HG02884 (cell line): Measurements from ENCODE around the gene MRTFB.
"Not testable (repeated sequence)": the region's sequence is repeated elsewhere in the genome, so short reads cannot be mapped to it uniquely, and the experiment has no call there.

Experiments
- ATAC-seq: cut with Tn5 transposase; IDR thresholded peaks from one replicate; pipeline ENCODE4 v1.9.1; 2021; ENCODE audit warnings: mild to moderate bottlenecking, moderate library complexity; ENCODE audit not compliant: unreplicated experiment

MRTFB gene

DNA sequence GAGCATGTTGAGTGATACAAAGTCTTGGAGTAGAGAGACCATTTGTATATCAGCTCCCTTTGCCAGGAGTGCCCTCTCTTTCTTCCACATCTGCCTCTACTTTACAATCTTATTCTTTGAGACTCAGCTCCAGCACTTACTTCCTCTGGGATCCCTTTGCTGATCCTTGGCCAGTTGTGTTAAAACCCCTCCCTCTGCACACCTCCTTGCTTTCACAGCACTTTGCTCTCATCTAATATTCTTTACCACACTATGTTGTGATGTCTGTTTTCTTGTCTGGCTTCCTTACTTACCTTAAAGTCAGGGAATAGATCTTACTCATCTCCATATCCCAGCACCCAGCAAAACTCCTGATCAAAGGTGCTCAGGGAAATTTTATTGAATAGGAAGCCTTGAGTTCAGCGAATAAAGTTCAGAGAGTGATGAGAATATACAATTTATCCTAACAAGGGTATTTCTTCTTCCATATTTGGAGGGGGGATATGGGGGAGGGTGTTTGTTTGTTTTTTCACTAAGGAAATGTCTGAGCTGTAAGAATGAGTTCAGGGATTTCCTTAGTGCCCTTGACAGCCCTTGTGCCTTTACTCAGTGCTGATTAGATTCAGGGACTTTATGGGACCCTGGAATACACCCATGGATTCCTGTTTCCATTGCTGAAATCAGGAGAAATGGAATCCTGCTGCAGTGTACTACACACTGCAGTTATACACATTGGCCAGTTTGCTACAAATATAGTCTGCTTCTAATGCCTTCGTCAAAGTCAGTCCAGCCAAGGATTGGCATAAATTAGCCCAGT lies 32.0 kb downstream of the MRTFB start:
- ATAC-seq, result no peak

DNA sequence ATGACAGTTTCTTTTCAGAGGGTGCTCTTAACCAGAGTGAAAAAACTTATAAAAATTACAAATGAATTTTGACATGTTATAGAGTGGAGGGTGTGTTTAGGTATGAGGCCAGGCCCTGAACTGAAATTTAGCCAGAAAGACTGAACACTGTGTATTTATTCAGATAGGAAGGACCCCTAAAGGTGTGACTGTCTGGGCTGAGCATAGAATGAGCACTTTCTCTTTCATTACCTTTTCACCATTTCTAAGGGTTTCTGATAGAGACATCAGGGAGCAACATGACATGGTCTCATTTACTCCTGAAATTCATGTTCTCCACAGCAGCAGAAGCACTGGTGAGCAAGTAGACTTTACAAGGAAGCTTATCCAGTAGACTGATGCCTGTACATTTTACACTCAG lies 32.9 kb downstream of the MRTFB start:
- ATAC-seq, result no peak

DNA sequence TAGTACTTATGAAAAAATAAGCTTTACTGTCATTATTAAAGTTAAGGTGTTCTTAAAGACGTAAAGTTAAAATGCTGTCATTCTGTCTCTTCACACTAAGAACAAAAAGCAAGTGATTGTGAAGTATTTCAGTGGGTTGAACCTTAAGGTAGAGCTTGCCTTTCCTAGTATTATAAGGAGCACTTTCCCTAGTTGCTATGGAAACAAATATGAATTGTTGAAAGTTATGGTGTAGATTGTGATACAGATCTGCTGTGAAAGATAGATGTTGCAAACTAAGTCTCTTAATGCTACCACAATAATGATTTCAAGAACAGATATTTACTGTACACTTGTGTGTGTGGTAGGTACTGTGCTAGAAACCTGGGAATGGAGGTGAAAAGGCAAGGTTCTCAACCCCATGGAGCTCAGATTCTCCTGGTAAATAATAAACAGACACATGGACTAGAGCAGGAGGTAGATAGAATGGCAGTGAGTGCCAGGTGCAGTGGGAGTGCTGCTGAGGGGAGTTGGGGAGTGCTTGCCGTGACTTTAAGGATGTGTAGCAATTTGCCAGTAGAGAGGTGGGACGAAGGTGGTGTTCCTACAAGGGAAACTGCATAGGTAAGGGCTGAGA lies 34.7 kb downstream of the MRTFB start:
- ATAC-seq, result no peak

DNA sequence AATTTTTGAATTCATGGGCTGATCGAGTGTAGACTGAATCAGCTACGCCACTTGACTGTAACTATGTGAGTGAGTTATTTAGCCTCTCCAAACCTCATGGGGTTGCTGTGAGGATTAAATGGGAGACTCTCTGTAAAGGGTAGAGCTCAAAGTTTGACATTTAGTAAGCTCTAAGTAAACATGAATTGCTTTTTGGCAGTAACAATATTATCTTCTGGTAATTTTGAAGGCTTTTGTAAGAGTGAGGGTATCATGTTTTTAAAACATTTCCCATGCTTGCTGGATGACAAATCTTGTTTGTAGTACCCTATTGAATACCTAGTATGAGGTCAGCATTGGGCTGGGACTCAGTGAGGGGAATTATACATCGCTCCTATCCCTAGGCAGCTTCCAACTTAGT lies 35.3 kb downstream of the MRTFB start:
- no peak for ATAC-seq

DNA sequence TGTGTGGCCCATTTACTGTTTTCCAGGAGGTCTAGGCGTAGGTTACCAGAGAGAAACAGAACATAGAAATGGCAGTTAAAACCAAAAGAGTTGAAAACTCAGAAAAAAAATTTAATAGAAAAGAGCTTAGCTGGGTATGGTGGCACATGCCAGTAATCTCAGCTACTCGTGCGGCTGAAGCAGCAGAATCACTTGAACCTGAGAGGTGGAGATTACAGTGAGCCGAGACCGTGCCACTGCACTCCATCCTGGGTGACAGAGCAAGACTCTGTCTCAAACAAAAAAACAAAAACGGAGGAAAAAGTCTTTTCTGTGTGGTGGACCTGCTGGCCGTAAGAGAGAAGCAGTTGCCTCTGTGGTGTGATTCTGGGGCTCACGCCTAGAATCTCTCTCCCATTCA lies 35.8 kb downstream of the MRTFB start:
- no peak for ATAC-seq

DNA sequence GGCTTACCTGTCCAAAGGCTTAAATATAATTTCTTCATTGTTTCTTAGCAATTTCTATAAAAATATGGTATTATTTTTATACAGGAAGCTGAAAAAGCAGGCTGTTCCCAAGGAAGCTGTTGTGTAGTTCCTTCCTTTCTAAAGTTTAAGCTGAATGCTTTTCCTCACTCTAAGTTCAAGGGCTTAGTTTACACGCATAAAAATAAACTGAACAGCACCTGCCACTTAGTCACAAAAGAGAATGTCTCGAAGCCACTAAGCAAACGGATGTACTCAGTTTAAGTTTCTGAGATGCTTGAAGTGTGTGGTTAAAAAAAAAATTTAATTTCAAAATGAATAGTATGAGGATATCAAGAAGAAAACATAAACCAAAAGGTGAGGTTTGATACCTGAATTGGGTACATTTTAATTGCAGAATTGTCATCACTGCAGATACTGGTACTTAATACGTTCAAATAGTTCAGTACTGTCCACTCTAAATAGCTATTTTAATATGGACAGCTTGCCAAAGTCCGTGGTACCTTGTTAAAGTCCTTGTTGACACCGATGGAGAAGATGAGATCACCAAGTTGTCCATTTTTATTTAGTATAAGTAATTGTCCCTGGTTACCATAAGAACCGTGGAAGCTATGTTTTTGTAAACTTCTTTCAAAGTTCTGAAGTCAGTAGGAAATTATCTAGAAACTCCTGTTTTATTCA lies 38.1 kb downstream of the MRTFB start:
- ATAC-seq, result no peak

DNA sequence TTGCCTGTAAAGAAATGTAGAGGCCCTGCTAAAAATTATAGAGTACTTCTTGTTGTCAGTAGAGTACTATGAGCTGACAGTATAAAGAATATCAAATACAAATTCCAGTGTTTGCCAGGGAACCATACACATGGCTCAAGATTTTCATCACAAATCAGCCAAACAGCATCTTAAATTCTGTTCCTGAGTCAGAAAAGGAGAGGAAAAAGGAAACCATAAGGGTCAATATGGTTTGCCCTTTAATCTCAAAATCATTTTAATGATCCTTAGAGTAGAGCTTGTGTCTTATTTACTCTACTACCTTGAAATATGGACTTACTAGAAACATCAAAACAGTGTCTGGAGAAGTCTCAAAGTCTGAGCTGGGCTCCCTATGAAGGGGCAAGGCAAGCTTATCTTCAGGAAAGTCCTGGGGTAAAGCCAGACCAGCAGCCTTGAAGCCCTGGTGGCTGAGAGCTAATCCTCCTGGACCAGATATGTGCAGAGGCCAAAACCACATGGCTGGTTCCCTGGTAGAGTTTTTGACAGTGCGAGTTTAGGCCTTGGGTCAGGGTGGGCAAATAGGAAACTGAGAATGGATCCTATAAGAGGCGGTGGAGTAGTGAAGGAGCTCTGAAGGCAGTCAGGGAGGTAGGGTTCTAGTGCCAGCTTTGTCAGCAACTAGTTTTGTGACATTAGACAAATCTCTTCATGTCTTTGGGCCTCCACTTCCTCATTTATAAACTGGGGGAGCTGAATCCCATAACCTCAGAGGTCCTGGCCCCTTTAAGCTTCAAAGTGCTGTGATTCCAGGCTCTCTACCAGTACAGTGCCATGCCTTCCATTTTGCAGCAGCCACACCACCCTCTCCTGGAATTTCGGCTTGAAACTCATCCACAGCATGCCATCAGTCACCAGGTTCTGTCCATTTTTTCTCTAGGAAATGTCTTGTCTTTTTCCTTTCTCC lies 38.9 kb downstream of the MRTFB start:
- no peak for ATAC-seq

DNA sequence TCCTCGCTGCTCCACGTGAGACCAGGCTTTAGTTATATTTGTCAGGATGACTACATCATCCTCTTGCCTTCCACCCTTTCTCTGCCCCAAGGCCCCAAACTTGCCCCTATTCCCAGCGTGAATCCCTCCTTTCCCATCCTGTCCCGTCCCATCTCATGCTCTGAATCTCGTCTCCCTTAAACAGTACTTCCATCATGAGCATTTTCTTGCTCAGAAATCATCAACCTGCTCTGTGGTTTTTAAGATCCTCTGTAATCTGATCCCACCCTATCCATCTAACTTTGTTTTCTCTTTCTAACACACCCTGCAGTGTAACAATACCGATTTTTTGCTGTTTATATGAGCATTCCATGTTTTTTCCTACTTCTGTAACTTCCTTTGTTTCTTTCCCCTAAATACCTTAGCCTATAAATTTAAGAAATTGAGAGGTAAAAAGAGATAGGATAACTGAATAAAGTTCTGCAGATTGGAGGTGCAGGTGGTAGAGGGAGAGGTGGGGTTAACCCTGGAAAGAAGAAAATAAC lies 39.7 kb downstream of the MRTFB start:
- ATAC-seq, result no peak

DNA sequence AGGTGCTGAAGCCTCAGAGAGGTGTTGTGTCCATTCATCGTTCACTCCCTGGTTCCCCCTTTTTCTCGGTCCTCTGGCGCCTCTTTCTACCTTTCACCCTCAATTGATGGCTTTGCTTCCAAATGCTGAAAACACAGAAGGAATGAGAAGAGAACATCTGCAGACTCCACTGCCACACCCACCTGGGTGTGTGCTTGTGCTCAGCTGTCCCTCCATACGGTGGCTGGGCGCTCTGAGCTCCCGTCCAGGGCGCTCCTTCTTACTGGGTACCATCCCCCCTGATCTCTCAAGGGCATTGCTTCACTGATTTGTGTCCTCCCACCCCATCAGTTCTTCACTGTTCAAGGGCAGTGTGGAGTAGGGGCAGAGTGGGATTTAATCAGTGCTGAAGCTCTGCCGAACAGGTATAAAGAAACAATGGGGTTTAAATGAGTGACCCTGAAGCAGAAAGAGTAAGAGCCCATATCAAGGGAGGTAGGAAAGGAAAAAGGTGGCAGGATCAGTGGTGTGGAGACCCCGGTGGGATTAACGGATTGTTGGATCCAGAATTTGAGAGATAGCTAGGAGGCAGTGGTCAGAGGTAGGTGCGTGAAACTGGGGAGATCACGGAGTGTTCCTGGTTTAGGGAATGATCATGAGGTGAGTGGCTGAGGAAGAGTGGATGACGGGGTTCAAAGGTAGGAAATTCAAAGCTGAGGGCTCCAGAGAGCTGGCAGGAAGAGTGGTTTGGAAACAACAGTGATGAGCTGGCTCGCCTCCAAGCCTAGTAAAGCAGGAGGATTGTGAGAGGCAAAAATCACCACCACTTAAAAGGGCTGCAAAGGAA lies 40.8 kb downstream of the MRTFB start:
- no peak for ATAC-seq

DNA sequence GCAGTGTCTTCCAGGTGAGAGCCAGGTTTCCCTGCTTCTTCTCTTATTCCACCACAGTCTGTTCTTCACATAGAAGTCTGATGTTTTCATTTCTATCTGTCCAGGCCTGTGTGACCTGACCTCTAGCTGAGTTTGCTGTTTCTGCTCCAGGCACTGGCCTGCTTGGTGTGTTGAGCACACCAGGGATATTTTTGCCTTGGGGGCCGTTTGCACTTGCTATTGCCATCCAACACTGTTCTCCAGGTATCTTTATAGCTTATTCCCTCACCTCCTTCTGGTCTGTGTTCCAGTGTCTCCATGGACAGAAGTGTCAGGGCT lies 41.4 kb downstream of the MRTFB start:
- ATAC-seq, result no peak

DNA sequence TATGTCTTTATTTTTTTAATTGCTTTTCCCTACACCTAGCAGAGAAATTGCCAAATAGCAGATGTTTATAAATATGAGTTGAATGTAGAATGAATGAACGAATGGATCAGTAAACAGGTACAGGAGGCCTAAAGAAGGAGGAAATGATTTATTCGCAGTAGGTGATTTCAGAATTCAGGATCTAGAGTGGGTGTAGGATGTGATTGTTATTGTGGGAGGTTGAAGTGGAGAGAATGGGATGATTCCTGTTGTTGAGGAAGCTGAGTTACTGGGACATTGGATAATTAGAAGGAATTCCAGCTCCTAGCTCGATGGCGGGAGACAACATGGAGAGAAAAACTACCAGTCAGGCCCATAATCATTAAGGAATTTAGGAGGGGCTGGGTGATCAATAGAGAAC lies 42.2 kb downstream of the MRTFB start:
- ATAC-seq, result no peak

DNA sequence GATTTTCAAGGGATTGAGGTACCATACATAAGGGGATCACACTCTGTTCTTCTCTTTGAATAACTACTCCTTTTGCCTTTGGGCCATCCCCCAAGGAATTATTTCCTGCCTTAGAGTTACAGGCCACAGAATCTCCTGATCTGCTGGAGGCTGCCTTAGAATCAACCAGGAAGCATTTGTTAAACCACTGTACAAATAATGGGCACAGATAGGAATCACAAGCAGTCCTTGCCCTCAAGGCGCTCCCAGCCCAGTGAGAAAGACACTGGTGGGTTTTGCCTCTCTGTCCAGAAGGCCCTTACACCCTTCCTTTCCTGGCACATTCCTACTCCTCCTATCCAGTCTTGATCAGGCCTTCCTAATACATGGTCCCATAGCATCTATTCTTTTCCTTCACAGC lies 45.9 kb downstream of the MRTFB start:
- no peak for ATAC-seq

DNA sequence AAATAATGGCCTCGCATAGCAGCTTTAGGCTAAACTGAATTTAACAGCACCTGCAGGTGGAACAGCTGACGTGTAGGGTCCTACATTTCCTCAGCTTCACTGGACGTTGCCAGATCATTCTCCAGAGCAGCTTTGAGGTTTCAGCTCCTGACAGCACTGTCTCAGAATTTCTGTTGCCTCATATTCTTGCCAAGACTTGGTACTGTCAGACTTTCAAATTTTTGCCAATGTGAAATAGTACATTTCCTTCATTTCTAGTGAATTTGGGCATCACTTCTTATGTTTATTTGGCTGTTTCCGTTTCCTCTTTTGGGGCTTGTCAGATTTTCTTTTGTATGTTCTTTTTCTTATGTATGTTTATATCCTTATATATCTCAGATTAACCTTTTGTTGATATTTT lies 48.7 kb downstream of the MRTFB start:
- ATAC-seq, result no peak

DNA sequence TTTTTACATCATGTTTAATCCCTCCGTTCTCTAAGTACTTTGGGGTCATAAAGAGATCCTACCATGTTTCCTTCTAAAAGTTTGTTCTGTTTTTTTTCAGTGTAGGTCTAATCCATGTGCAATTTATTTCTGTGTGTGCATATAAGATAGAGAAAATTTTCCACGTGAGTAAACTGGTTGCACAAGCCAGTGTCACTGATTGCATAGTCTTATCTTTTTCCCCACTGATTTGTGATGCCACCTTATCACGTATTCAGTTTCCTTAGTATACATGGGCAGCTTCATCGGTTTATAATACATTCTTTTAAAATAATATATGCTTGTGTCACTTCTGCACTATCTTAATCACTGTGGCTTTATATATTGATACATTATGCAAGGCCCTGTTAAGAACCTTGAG lies 49.2 kb downstream of the MRTFB start:
- no peak for ATAC-seq

DNA sequence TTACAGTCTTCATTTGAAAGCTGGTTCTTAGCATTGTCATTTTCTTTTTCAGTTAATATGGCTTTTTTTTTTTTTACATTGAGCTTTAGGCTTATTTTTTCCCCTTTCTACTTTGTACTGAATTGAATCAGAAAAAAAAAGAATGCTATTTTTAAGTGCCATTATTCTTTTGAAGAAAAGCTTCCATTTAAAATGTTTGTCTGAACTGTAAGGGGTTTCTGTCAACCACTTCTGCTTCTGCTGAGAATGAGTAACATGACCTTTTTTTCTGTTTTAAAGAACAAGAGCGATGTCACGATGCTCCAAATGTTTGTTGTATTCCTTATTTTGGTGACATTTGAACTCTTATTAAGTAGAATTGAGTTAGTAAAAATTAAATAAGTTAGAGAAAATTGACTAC lies 50.0 kb downstream of the MRTFB start:
- ATAC-seq, result peak; percentile 47

DNA sequence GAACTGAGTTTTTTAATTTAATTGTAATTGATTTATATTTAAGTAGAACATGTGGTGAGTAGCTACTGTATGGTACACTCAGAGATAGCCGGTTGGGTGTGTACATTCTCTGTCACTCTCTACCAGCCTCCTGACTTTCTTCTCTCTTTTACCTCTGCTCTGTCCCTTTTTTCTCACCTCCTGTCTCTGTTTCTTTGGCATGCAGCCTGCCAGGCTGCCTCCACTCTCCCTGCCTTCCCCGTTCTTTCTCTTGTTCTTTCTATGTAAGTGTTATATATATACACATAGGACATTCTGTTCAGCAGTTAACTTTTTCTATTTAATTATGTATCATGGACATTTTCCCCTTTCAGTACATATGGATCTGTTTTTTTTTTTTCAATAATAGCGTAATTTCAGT lies 50.8 kb downstream of the MRTFB start:
- no peak for ATAC-seq

DNA sequence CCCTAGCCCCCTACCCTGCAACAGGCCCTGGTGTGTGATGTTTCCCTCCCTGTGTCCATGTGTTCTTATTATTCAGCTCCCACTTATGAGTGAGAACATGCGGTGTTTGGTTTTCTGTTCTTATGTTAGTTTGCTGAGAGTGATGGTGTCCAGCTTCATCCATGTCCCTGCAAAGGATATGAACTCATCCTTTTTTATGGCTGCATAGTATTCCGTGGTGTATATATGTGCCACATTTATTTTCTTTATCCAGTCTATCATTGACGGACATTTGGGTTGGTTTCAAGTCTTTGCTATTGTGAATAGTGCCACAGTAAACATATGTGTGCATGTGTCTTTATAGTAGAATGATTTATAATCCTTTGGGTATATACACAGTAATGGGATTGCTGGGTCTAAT lies 51.3 kb downstream of the MRTFB start:
- not testable (repeated sequence) for ATAC-seq

DNA sequence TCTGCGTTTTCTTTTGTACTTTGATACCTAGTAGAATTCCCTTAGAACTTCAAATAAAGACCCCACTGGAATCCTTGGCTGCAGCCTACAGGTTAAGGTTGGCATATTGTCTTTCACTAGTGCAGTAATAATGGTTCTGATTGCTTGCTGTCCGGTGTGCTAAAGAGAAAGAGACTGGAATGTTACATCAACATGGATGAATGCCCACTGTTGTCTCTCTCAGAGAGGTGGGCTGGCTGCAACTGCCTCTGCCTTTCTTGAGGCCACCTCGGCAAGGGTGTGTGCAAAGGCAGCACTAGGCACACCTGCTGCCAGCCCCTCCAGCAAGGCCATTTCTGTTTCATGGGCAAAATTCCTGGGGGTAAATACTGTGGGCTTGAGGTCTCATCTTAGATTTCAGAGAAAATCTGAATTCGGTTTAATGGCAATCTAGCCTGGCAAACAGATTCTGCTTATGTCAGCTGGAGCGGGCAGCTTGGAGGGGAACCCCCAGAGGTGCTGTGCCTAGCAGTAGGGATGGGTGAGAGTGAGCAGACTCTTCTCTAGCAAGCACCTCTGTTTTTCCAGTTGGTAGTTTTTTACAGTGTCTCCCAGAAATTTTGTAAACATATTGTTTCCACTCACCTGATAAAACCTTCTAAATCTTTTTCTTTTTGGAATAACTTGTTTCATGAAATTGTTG lies 54.0 kb downstream of the MRTFB start:
- no peak for ATAC-seq

DNA sequence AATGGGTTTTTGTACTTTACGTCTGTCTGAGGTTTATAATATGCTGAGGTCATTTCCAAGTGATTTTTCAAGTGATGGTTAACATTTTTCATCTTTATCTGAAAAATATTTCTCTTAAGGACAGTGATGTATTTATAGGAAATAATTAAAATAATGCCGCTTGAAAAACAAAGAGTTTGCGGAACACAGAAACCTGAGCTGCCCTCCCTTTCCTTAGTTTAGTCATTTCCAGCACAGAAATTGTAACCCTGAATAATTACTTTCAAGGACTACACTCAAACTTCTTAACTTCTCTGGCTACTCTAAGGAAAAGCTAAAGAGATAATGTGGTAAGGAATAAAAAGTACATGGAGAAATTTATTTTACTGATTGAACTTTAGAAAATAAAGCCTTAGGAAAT lies 54.6 kb downstream of the MRTFB start:
- no peak for ATAC-seq

DNA sequence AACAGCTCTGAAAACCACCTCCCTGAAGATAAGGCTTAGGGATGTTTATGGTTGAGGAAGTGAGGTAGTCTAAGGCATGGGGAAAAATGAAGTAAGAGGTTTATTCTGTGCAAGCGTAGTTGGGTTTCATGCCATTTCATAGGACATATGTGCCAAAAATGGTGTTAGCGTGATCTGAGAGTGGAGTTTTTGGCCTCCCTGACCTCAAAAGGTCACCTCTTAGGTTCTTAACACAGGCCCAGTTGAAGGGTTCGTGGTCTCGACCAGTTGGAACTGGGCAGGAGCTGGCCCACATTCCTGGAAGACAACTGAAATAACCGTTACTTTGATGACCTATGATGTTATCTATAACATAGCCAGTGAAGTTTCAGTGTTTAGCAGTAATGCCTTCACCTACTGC lies 57.0 kb downstream of the MRTFB start:
- no peak for ATAC-seq
